ENCODE measurements around the gene PPP4R1.

The PPP4R1 gene

DNA sequence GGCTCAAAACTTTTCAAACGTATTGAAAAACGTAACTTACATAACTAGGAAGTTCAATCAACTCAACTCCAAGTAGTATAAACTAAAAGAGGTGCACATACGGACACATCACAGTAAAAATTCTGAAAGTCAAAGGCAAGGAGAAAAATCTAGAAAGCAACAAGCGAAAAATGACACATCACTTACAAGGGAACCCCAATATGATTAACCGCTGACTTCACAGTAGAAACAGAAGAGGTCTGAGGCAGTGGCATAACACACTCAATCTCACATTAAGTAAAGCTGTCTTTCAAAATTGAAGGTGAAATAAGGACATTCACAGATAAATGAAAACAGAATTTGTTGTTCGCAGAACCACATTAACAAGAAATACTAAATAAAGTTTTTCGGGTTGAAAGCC, 32.7 kb downstream of the PPP4R1 start:
- no peak for DNase-seq

DNA sequence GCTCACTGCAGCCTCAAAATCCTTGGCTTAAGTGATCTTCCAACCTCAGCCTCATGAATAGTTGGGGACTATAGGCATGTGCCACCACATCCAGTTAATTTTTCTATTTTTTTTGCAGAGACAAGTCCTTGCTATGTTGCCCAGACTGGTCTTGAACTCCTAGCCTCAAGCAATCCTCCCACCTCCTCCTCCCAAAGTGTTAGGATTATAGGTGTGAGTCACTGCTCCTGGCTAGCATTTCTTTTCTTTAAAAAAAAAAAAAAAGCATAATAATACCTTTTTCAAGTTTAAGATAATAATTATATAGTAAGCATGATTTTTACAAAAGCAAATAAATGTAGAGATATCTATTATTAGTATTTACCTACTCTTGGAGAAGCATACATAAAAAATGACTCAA, 36.1 kb downstream of the PPP4R1 start:
- no peak for DNase-seq

DNA sequence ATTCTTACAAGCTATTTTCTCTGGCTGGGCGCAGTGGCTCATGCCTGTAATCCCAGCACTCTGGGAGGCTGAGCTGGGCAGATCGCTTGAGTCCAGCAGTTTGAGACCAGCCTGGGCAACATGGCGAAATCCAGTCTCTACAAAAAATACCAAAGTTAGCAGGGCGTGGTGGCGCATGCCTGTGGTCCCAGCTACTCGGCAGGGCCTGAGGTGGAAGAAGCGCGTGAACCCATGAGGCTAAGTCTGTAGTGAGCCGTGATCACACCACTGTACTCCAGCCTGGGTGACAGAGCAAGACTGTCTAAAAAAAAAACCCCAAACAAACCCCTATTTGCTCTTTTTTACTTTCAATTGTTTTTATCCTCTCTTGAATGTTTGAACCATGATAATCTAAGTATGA, 37.0 kb downstream of the PPP4R1 start:
- DNase-seq: no peak

DNA sequence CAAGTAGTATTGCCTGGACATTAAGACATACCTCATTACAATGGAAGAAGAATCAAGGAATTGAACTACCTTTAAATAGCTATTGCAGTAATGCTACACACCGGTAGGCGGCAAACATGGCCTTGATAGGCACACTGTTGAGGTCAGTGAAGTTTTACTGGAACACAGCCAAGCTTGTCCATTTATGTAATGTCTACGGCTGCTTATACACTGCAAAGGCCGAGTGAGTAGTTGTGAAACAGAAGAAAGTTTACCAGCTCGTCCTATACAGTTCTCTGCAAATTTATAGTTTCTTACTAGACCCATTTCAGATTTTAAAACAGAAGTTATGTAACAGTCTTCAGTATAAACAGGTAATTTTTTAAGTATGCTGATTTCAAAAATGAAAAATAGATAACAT, 38.8 kb downstream of the PPP4R1 start:
- DNase-seq: no peak

DNA sequence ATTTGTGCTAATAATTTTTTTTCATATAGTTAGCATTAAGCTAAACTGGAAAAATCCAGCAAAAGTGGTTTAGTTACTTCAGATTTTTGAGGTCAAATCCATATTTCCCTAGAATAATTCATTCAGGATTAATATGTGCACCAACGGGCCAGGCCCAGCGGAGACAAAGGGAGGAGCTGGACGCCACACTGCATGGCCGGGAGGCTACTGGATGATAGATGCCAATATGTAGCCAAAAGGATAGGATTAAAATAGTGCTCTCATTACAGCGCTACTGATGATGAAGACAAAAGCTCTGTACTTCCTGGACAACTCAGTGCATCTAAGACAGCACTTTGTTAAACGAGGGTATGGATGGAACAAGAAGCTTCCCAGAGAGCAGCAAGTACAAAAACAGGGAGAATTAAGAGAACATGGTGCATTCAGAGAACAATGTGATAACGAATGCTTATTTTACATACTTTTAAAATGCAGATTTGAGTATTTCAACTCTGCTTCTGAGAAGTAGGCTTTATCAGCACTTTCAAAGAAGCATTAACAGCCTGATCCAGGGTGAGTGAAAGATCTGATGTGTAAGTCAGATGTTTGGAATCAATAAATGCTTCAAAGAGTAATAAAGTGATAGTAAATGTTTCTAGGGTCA, 39.8 kb downstream of the PPP4R1 start:
- no peak for DNase-seq

DNA sequence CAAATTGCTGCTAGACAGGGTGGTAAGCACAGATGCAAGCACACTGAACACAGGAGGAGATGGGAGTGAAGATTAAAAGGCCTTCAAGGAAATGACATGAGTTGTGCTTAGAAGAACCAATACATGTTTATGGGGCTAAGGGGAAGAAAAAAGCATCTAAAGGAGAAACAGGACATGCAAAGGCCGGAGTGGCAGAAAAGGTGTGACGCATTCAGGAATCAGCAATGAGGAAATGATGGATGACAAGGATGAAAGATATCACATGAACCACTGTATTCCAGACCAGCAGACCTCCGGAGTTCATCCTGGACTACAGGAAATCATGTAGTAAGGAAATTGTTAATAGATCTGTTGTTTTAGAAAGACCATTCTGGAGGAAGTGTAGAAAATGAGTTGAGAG, 42.8 kb downstream of the PPP4R1 start:
- DNase-seq: no peak

DNA sequence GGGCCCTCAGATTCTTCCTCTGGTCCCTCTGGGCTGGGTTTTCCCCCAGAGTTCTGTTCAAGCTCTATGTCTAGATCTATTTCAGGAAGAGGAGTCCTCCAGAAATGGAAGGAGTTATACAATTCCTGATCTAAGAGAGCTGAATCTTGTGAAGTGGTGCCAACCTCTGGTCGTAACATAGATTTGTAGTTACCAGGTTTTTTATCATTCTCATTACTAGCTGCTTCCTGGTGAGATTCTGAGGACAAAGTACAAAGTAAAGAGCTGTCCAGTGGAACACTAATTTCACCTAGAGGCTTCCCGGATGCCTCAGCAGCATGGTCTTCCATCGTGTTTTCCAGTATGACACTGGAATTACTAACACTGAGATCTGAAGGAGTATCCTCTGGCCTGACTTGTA, 44.1 kb downstream of the PPP4R1 start:
- DNase-seq: no peak

DNA sequence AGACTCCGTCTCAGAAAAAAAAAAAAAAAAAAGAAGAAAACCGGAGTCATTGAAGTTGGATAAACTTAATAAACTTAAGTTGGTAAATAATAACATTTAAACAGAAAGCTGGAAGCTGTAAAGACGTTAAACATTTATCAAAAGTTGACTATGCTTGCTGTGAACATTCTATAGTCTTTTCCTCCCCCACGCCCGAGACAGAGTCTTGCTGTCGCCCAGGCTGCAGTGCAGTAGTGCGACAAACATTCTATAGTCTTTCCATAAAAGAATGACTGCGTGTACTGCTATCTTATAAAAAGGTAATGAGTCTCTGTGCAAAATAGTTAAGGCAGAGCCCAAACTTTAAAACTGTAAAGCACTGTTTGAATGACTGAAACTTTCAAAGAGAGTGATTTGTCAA, 45.2 kb downstream of the PPP4R1 start:
- DNase-seq: no peak

DNA sequence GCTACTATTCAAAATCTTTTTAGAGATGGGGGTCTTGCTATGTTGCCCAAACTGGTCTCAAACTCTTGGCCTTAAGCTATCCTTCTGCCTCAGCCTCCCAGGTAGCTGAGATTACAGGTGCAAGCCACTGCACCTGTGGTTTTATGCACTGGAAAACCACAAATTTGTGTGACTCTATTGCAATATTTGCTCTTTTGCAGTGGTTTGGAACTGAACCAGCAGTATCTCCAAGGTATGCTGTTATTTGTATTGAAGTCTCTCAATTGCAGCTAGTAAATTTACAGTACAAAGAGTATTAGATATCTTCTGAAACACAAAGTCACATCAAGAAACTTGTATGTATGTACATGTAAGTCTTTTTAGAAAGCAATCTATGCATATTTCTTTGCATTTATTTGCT, 46.2 kb downstream of the PPP4R1 start:
- no peak for DNase-seq

DNA sequence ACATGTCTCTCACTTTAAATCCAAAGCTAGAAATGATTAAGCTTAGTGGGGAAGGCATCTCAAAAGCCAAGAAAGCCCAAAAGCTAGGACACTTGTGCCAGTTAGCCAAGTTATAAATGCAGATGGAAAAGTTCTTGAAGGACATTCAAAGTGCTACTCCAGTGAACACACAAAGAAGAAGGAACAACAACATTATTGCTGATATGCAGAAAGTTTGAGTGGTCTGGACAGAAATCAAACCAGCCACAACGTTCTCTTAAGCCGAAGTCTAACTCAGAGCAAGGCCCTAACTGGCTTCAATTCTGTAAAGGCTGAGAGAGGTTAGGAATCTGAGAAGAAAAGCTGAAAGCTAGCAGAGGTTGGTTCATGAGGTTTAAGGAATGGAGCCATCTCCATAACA, 49.0 kb downstream of the PPP4R1 start:
- no peak for DNase-seq

DNA sequence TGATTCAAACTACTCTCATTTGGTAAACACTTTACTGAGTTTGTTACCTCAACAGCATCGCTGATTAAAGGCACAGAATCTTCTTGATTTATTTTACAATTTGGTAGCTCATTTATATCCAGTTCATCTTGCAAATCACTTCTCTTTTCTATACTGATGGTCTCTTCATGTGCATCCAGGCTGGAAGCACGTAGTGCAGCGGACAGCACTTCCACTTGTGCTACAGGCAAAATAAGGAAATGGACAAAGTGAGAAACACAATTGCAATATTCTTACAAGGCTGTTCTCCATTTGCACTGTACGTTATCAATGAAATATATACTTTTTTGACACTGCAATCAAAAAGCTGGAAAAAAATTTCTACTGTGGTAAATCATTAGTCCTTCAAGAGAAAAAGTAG, 51.0 kb downstream of the PPP4R1 start:
- no peak for DNase-seq

DNA sequence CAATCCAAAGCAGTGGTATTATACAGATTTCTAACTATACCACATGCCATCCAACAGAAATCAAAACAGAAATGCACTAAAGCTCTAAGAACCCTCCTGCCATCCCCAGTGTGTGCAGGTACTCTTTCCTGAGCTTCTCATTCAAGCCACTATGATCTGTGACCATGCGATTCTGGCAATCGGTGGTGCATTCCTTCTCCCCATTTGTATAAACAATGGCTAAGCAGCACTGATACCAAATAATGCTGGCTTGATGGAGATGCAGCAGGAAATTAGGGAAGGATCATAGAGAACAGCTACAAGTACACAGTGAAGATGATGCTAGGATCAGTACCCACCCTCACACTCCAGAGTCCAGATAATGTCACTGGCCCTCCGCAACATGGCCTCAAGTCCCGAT, 51.8 kb downstream of the PPP4R1 start:
- no peak for DNase-seq

DNA sequence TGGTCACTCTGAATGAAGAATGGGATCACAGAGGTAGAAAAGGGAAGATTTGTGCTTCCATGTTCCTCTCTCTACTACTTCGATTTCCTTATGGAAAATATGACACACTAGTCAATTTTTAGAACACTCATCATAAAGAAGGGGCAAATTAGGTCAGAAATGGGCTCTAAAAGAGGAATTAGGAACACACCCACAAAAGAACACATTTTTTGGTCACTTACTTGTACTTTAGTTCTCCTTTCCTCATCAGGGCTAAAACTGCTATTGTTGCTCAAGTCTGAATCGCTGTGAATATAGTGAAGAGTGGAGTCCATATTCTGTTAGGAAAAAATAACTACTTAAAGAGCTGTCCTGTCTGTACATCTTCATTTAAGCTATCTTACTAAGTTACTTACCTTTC, 52.6 kb downstream of the PPP4R1 start:
- no peak for DNase-seq

DNA sequence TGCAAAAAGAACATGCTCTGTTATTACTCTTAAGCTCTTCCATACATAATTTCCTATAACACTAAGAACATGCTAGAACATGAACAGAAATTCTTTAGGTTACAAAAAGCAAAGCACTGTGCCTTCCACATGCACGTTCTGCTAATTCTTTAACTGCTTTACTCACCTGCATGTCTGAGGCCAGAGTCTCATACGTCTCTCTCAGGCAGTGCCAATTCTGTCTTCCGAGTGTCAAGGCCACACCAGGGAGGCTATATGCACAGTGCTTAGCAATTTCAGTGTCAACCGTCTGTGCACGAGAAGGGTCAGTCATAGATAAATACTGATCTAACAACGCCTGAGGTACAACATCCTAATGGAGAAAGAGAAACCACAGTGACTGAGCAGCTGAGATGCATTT, 55.1 kb downstream of the PPP4R1 start:
- no peak for DNase-seq

DNA sequence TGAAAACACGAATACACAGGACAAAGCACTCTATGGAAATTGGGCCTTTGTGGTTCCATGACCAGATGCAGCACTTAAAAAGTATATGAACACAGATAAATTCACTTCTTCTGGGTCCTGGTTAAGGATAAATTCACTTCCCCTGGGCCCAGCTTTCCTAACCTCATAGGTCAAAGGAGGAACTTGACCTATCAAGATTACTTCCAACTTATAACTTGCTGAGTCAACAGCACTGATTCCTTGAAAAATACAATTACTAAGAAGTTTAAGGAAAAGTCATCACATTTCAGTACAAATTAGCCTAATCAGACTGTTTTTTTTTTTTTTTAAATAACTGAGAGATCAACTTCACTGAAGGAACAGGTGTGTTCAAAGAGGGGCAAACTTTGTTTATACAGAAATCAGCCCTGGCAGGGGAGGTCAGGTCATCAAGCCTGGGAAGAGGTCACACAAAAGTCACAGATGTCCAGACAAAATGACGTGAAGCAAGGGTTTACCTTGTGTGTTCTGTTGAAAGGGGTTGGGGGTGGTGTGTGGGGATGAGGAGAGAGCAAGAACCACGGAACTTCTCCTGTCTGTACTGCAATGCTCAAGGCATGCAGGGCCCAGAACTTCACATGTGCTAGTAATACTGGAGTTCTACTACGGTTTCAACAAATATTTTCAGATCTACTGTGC, 55.8 kb downstream of the PPP4R1 start:
- no peak for DNase-seq

DNA sequence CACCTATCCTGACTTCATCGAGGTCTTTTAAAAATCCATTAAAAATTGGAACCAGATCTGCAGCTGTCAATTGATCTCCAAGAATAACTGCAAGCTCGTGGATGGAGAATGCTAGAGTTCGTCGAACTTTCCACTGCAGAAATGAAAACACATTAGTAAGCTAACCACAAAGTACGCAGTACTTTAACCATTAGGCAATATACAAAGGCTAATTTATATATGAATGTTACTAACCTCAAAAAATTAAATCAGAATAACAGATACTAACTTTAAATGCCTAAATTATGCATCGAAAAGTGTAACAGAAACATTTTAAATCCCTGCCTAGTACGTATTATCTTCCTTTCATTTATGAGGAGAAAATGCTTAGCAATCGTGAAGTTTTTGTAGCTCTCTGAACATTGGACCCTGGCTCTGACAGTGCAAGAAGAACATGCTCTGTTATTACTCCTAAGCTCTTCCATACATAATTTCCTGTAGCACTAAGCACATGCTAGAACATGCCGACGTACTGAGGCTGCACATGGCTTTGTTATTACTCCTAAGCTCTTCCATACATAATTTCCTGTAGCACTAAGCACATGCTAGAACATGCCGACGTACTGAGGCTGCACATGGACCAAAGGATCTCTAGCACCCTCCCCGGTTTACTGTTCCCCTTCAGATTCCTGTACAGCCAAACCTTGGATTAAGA, 57.0 kb downstream of the PPP4R1 start:
- DNase-seq: no peak

DNA sequence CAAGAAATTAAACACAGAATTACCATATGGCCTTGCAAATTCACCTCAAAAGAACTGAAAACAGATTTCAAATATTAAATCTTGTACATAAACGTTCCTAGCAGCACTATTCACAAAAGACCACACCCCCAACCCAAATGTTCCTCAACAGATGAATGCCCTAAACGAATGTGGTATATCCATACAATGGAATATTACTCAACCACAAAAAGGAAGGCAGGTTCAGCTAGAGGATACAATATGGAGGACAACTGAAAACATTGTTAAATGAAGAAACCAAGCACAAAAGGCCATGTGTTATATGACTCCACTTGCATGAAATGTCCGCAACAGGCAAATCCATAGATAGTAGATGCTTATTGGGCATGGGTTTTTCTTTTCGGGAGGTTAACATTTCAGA, 61.7 kb downstream of the PPP4R1 start:
- DNase-seq: no peak

DNA sequence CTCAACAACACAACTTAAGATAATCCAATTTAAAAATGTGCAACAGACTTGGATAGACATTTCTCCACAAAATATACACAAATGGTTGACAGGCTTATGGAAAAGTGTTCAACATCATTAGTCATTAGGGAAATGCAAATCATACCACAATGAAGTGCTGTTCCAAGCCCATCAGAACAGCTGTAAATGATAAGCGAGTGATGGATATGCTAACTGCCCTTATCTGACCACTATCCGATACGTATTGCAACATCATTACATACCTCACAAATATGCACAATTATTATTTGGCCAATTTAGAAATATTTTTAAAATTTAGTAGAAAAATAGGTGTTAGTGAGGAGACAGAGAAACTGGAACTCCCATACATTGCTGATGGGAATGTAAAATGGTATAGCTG, 62.2 kb downstream of the PPP4R1 start:
- no peak for DNase-seq

DNA sequence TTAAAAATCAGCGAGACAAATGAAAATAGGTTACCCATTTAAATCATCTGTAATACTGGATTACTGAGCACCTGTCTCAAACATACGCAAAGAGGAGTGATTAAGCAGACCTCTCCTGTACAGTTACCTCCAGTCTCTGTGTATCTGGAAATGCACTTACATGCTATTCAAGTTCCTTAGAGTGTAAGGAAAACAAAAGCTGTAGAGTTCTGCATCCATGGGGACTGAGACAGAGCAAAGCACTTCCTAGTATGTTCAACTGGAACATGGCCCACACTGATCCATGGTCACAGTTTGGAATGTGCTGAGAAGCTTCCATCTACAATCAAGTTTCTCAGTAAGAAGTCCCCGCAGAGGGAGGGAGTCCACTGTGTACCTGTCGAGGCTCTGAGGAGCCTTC, 63.9 kb downstream of the PPP4R1 start:
- DNase-seq: no peak

DNA sequence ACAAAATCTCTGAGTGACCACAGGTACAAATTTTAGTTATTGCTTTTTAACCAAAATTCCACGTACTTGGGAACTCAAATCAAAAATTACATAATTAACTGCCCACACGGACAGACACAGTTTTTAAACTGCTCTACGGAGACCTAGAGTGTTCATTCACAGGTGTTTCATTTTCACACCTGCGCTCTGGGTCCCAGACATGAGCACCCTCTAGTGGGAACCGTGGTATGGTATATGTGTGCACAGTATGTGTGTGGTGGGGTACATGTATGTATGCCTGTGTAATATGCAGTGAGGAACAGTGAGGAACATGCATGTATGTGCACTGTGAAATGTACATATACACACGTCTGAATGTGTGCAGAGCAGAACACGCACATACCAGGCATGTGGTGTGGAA, 65.0 kb downstream of the PPP4R1 start:
- no peak for DNase-seq

DNA sequence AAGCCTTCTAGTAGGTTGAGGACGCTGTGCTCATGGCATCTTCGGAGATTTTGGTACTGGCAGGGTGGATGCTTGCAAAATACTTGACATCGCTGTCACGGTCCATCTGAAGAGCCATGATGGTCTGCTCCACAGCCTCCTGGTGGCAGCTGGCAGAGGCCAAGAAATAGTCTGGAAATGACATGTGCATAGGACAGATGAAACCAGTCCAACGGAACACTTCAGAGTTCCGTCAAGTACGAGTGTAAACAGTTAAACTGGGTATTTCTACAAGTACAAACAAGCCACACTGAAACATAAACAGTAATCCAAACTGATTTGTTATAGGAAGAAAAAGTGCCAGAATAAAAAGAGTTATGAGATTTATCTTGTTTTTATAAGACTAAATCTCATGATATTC, 66.6 kb downstream of the PPP4R1 start:
- DNase-seq: no peak

DNA sequence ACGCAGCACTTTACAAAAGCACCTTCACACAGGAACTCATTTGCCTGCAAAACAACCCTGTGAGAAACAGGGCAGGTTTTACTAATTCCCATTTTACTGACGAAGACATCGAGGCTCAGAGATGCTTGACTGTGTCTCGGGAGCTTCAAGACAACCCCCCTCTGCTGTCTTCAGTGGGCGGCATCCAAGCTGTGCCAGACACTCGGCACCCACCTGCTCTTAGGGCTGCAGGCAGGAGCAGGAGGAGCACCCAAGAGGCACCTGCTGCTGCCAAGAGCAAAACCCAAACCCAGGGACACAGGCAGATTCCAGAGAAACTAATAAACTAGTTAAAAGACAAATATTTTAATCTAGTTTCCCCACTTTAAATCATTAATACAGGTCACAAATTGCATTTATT, 67.9 kb downstream of the PPP4R1 start:
- no peak for DNase-seq

DNA sequence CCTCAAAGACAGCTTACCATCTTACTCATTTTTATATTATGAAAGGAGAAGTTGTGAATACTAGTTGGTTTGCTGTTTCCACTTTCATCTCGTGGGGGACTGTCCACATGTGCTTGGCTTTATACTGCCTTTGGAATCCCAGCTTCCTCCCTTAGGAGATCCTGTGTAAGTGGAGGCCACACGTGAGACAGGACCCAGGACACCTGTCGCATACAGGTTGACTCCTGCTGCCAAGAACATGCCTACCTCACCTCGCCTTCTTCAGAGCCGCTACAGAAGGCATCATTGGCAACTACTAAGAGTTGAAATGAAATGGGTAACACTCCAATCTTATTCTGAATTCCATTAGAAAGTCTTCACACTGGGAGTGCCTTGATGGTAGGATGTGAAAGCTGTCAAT, 69.3 kb downstream of the PPP4R1 start:
- DNase-seq: no peak

DNA sequence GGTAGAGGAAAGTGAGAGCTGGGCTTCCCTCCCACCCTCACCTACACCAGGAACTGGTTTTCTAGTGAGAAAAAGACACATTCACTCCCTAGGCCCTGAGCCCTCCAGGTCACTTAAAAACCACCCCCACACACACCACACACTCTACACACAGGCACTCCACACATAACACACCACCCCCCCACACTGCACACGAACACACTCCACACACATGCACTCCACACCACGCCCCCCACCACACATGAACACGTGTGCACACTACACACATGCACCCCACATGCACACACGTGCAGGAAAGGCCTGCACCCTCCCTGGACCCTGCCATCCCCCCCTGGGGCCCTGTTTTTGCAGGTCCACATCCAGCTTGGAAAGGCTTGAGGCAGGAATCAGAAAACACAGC, 71.4 kb downstream of the PPP4R1 start:
- DNase-seq: no peak

DNA sequence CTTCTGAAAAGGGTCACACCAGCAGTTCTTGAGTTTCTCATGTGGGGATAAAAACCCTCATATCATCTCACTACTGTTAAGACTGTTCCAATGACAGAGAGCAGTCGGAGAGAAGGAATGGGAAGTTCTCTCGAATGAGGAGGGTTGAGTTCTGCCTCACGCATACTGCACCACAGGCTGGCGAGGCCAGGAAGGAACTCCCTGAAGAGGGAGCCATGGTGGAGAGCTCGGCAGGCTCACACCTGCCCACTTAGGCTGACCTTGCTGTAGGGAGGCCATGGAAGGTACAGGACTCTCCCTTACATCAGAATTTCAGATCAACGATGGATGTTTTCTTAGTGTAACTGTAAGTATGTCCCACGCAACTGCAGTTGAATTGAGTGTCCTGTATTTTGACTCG, 74.4 kb downstream of the PPP4R1 start:
- no peak for DNase-seq
